HG03060 (cell line): Measurements from ENCODE around the gene CRTAP.
"Not testable (repeated sequence)": the region's sequence is repeated elsewhere in the genome, so short reads cannot be mapped to it uniquely, and the experiment has no call there.

Source experiments
- ATAC-seq: cut with Tn5 transposase; IDR thresholded peaks from one replicate; pipeline ENCODE4 v1.9.1; 2021; ENCODE audit warnings: low read depth, moderate number of reproducible peaks; ENCODE audit not compliant: unreplicated experiment

The CRTAP gene

GRCh38 chr3:33099109-33099645 lies 14.6 kb upstream of the CRTAP start:
- ATAC-seq = no peak

- ATAC-seq = no peak
These were observed 14.1 kb upstream of the CRTAP start for GRCh38 chr3:33099701-33100100.

GRCh38 chr3:33100229-33100628 lies 13.6 kb upstream of the CRTAP start:
- no peak for ATAC-seq

GRCh38 chr3:33103034-33103433 lies 10.8 kb upstream of the CRTAP start:
- ATAC-seq = no peak

- no peak for ATAC-seq
These were observed 10.3 kb upstream of the CRTAP start for GRCh38 chr3:33103480-33103879.

GRCh38 chr3:33104803-33105202 lies 9.0 kb upstream of the CRTAP start:
- ATAC-seq = no peak

GRCh38 chr3:33105341-33105948 lies 8.4 kb upstream of the CRTAP start:
- no peak for ATAC-seq

GRCh38 chr3:33106854-33107253 lies 7.0 kb upstream of the CRTAP start:
- not testable (repeated sequence) for ATAC-seq

- peak; percentile 43 for ATAC-seq
These were observed 2.2 kb upstream of the CRTAP start for GRCh38 chr3:33111581-33111980.

GRCh38 chr3:33114622-33115023 lies 809 bp downstream of the CRTAP start:
- no peak for ATAC-seq

GRCh38 chr3:33115024-33115768 lies 1.4 kb downstream of the CRTAP start:
- ATAC-seq = no peak

- no peak for ATAC-seq
These were observed 3.6 kb downstream of the CRTAP start for GRCh38 chr3:33117461-33117860.

- no peak for ATAC-seq
These were observed 6.1 kb downstream of the CRTAP start for GRCh38 chr3:33119891-33120290.

GRCh38 chr3:33122991-33123390 lies 9.2 kb downstream of the CRTAP start:
- ATAC-seq = no peak

GRCh38 chr3:33124638-33125037 lies 10.8 kb downstream of the CRTAP start:
- ATAC-seq = no peak

- no peak for ATAC-seq
These were observed 12.0 kb downstream of the CRTAP start for GRCh38 chr3:33125840-33126239.

- no peak for ATAC-seq
These were observed 14.9 kb downstream of the CRTAP start for GRCh38 chr3:33128706-33129105.

- no peak for ATAC-seq
These were observed 16.3 kb downstream of the CRTAP start for GRCh38 chr3:33130144-33130543.

GRCh38 chr3:33131331-33132018 lies 17.7 kb downstream of the CRTAP start:
- ATAC-seq = peak; percentile 61

GRCh38 chr3:33132019-33132360 lies 18.2 kb downstream of the CRTAP start:
- no peak for ATAC-seq

GRCh38 chr3:33134026-33134625 lies 20.3 kb downstream of the CRTAP start:
- no peak for ATAC-seq
